IPS DF 4.7 (cell line): ENCODE results near the gene ARHGEF16.

Source experiments
- DNase-seq: peaks from one replicate; pipeline ENCODE4 v3.0.0-alpha.2; 2013; ENCODE audit warnings: low spot score; ENCODE audit errors: extremely low read depth

The ARHGEF16 gene

GRCh38 chr1:3481836-3482375 is 27.4 kb downstream of the ARHGEF16 start:
- no peak for DNase-seq

- no peak for DNase-seq
Observed at GRCh38 chr1:3482378-3482849, 27.9 kb downstream of the ARHGEF16 start.

GRCh38 chr1:3483380-3483779 is 28.9 kb downstream of the ARHGEF16 start:
- no peak for DNase-seq

- DNase-seq: peak; percentile 44
Observed at GRCh38 chr1:3483801-3484444, 29.5 kb downstream of the ARHGEF16 start.

- DNase-seq: no peak
Observed at GRCh38 chr1:3485016-3485415, 30.6 kb downstream of the ARHGEF16 start.

- DNase-seq: no peak
Observed at GRCh38 chr1:3488432-3488831, 34.0 kb downstream of the ARHGEF16 start.

DNA sequence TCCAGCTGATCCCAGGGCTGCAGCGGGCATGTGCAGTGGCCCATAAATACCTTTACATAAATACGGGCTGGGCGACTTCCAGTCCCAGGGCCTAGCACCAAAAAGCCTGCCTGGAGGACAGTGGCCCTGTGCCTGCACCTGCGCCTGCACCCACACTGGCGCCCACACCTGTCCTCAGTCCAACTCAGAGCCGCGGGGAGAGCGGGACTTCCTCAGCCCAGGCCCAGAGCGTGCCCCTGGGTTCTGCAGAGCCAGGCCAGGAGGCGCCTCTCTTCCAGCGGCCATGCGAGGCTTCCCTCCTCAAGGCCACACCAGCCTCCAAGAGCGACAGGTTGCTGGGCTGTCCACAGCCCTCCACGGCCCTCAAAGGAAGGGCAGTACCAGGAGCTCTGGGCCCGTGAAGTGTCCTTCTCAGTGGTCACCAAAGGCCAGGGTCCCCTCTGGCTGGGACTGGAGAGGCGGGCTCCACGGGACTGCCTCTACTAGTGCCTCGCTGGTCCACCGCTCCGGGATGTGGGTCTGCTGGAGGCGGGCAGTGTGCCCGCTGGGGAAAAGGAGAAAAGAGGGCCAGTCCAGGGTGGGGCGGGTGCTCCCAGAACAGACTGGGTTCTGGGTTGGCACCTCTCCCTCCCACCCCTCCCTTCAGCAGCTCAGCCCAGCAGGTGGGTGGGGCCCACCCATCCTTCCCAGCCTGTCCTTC is 35.7 kb downstream of the ARHGEF16 start:
- no peak for DNase-seq

GRCh38 chr1:3491291-3492246 is 37.1 kb downstream of the ARHGEF16 start:
- peak; percentile 22 for DNase-seq

DNA sequence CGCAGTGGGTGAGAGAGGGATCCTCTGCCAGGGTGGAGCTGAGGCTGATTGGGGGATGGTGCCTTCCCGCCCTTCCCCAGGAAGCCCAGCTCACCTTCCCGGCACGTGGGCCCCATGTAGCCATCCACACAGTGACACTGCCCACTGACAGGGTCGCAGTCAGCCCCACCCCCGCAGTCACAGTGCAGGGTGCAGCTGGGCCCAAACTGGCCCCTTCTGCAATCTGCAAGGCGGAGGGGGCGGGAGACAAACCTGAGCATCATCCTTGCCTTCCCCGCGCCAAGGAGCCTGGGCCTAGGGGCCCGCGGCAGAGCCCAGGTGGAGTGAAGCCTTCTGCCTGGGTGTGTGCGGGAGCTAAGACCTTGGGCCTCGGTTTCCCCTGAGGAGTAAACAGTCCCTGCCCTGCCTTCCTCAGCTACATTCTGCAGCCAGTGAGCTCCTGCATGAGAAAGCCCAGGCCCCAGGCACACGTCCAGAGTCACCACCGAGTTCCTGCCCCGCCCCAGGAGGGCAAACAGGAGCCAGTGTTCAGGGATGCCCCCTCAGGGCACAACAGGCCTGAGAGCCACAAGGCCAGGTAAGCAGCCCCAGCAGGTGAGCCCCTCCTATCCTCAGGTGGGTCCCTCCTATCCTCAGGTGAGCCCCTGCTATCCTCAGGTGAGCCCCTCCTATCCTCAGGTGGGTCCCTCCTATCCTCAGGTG is 38.2 kb downstream of the ARHGEF16 start:
- no peak for DNase-seq

- no peak for DNase-seq
Observed at GRCh38 chr1:3494321-3495308, 40.1 kb downstream of the ARHGEF16 start.

GRCh38 chr1:3495776-3496745 is 41.6 kb downstream of the ARHGEF16 start:
- DNase-seq: no peak

GRCh38 chr1:3496916-3497315 is 42.5 kb downstream of the ARHGEF16 start:
- DNase-seq: no peak

DNA sequence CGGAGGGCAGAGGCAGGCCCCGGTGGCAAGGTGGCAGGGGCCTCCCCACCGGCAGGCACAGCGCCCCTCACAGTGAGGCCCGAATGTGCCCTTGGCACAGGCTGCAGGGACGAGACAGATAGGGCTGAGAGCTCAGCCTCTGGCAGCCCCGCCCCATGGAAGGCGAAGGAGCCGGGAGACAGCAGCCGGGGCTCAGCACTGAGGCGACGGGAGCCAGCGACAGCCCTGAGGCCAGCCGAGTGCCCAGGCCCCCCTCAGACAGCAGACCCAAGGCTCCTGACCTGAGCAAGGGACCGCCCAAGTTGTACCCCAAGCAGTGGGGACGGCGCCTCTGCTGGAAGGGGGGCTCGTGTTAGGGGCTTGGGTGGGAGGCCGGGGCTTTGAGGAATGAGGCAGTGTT is 43.1 kb downstream of the ARHGEF16 start:
- DNase-seq: no peak

GRCh38 chr1:3498246-3498930 is 43.9 kb downstream of the ARHGEF16 start:
- no peak for DNase-seq

DNA sequence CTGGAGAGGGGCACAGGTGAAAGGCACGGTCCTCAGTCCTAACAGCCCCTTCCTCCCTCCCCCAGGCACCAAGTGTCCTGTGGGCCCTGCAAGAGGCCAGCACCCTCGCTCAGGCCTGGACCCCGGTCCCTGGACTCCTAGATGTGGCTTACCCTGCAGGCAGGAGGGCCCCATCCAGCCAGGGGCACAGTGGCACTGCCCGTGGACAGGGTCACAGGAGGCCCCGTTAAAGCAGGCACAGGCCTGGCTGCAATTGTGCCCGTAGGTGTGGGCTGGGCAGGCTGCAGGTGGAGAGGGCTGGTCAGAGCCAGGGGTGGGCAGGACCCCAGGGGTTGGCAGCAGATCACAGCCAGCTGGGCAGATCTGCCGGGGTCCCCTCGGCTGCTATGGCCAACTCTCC is 44.5 kb downstream of the ARHGEF16 start:
- DNase-seq: no peak

- no peak for DNase-seq
Observed at GRCh38 chr1:3499611-3500010, 45.1 kb downstream of the ARHGEF16 start.

DNA sequence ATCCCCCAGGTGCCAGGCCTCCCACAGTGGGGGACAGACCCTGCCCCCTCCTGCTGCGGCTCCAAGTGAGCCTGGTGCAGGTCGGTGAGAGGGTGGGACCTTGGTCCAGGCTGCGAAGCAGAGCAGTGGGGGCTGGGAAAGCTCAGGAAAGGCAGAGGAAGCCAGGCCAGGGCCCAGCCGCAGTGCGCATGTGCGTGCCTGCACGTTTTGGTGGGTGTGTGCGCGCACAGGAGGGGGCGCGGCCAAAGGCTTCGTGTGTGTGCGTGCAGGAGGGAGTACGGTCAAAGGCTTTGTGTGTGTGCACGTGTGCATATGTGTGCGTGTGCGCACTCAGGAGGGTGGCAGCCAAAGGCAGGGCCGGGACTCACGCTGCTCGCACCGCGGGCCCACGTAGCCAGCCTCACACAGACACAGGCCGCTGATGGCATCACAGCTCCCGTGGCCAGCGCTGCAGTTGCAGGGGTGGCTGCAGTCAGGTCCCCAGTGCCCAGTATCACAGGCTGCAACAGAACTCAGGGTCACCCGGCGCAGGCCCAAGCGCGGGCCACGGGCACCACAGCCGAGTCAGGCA is 45.9 kb downstream of the ARHGEF16 start:
- DNase-seq: no peak

- no peak for DNase-seq
Observed at GRCh38 chr1:3501437-3501836, 47.0 kb downstream of the ARHGEF16 start.
